HEK293T (cell line): ENCODE data around the gene ITPK1.
A peak's percentile ranks its signal among the peaks of the same experiment; 100 is the strongest.

Experiments
- CTCF ChIA-PET: fragments of 350-600 bp; formaldehyde crosslinking; extraction: SDS; loops from one replicate; lab custom pipeline; 2021; ENCODE audit warnings: antibody characterized with exemption, inconsistent platforms; lab: Yijun Ruan, JAX
- POLR2A ChIA-PET: fragments of 350-600 bp; formaldehyde crosslinking; extraction: SDS; loops from one replicate; lab custom pipeline; 2020; ENCODE audit warnings: antibody characterized with exemption, inconsistent platforms; lab: Yijun Ruan, JAX
- DNase-seq: peaks from one replicate; pipeline ENCODE4 v3.0.0; 2012; ENCODE audit warnings: mixed read lengths; ENCODE audit errors: extremely low spot score
- ARNT ChIP-seq: fragments of 450-650 bp; IDR thresholded peaks from 2 replicates; pipeline ENCODE4 v1.6.1; 2017; ENCODE audit warnings: mild to moderate bottlenecking
- BHLHE40 ChIP-seq: fragments of 450-650 bp; IDR thresholded peaks from 2 replicates; pipeline ENCODE4 v1.6.1; 2016; ENCODE audit warnings: mild to moderate bottlenecking, moderate library complexity, borderline replicate concordance
- CTBP1 ChIP-seq: fragments of 450-650 bp; IDR thresholded peaks from 2 replicates; pipeline ENCODE4 v1.6.1; 2016; ENCODE audit warnings: borderline replicate concordance
- ELF4 ChIP-seq: fragments of 450-650 bp; IDR thresholded peaks from 2 replicates; pipeline ENCODE4 v1.6.1; 2017; ENCODE audit warnings: antibody characterized with exemption
- FOXA1 ChIP-seq: fragments of 450-650 bp; IDR thresholded peaks from 2 replicates; pipeline ENCODE4 v1.6.1; 2016; ENCODE audit warnings: mild to moderate bottlenecking
- FOXK2 ChIP-seq: fragments of 450-650 bp; IDR thresholded peaks from 2 replicates; pipeline ENCODE4 v1.6.1; 2016; ENCODE audit warnings: mild to moderate bottlenecking
- FOXM1 ChIP-seq: fragments of 450-650 bp; IDR thresholded peaks from 2 replicates; pipeline ENCODE4 v1.6.1; 2017; ENCODE audit warnings: mild to moderate bottlenecking, borderline replicate concordance
- HDGF ChIP-seq: fragments of 450-650 bp; IDR thresholded peaks from 2 replicates; pipeline ENCODE4 v1.6.1; 2017; ENCODE audit warnings: antibody characterized with exemption, borderline replicate concordance
- L3MBTL2 ChIP-seq: fragments of 450-650 bp; conservative IDR thresholded peaks from 2 replicates; pipeline ENCODE4 v1.6.1; 2016; ENCODE audit warnings: mild to moderate bottlenecking
- LEF1 ChIP-seq: fragments of 450-650 bp; IDR thresholded peaks from 2 replicates; pipeline ENCODE4 v1.6.1; 2017; ENCODE audit warnings: mild to moderate bottlenecking, borderline replicate concordance
- NFRKB ChIP-seq: fragments of 450-650 bp; IDR thresholded peaks from 2 replicates; pipeline ENCODE4 v1.6.1; 2016; ENCODE audit warnings: mild to moderate bottlenecking, moderate library complexity
- SP1 ChIP-seq: fragments of 450-650 bp; IDR thresholded peaks from 2 replicates; pipeline ENCODE4 v1.6.1; 2017
- SUZ12 ChIP-seq: fragments of 450-650 bp; IDR thresholded peaks from 2 replicates; pipeline ENCODE4 v1.6.1; 2016; ENCODE audit warnings: mild to moderate bottlenecking
- TARDBP ChIP-seq: fragments of 450-650 bp; IDR thresholded peaks from 2 replicates; pipeline ENCODE4 v1.6.1; 2016
- ZNF384 ChIP-seq: fragments of 450-650 bp; IDR thresholded peaks from 2 replicates; pipeline ENCODE4 v1.6.1; 2016
- TF ChIP-seq, protein P1 (sequence below): fragments of 450-650 bp; IDR thresholded peaks from 2 replicates; pipeline ENCODE4 v1.6.1; 2016

ITPK1 gene

DNA sequence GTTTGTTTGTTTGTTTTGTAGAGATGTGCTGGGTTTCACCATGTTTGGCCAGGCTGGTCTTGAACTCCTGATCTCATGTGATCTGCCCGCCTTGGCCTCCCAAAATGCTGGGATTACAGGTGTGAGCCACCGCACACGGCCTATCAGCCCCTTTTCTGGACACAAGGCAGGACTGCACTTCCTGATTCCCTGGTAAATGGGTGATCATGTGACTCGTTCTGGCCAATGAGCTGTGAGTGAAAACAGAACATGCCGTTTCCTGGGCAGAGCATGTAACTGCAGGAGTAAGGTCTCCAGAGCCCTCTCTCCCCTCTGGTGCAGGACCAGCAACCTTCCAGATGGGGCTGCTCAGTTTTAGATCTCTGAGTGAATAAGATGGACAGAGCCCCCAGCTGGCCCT, 92.7 kb downstream of the ITPK1 start:
- POLR2A ChIA-PET: no interaction called here
- peak; percentile 49 for DNase-seq
- TF ChIP-seq LEF1 (no peak), ELF4 (peak; percentile 48)
- CTCF ChIA-PET: no interaction called here

DNA sequence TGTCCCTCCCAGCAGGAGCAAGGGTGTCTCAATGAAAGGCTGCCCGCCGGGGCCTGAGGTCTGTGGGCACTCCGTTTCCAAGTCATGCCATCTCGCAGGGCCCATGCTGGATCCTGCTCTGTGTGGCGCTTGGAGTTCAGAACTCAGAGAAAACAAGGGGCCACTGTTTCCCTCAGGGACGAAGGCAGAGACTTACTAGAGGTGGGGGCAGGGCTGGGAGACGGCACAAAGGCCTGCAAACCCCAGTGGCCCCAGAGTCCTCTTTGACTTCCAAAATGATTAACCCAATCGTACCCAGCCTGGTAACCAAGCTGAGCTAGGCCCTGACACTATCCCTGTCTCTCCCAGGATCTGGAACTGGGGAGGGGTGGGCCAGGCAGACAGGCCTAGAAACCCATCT, 95.8 kb downstream of the ITPK1 start:
- TF ChIP-seq LEF1 (no peak), SP1 (no peak), FOXK2 (no peak), CTBP1 (no peak)
- ChIA-PET POLR2A (no interaction called here), CTCF (no interaction called here)
- DNase-seq: no peak

DNA sequence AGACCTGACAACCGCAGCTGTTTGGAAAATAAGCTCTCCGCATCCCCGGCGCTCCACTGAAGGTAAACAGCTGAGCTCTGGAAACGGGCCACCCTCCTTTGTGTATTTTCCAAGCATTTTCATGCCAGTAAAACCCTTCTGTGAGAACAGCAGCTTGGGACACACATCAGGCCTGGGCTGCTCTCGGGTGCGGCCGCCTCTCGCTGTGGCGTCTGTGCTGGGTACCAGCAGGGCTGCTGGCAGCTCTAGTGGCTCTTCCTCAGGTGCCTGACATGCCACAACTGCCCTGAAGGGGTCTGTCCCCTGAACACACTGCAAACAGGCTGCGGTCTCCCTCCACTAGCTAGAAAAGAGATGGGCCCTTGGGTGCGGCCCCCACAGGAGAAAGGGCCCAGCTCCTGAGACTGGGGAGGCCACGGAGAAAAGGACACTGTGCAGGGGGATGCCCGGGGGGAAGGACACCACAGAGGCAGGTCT, 96.3 kb downstream of the ITPK1 start:
- ChIA-PET CTCF (no interaction called here), POLR2A (no interaction called here)
- TF ChIP-seq FOXM1: no peak
- TF ChIP-seq LEF1: no peak
- no peak for TF ChIP-seq BHLHE40
- TF ChIP-seq CTBP1: no peak
- TF ChIP-seq ZNF384: no peak
- TF ChIP-seq, protein P1, sequence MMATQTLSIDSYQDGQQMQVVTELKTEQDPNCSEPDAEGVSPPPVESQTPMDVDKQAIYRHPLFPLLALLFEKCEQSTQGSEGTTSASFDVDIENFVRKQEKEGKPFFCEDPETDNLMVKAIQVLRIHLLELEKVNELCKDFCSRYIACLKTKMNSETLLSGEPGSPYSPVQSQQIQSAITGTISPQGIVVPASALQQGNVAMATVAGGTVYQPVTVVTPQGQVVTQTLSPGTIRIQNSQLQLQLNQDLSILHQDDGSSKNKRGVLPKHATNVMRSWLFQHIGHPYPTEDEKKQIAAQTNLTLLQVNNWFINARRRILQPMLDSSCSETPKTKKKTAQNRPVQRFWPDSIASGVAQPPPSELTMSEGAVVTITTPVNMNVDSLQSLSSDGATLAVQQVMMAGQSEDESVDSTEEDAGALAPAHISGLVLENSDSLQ: no peak
- no peak for TF ChIP-seq FOXK2
- no peak for TF ChIP-seq SP1
- no peak for TF ChIP-seq SUZ12
- DNase-seq: no peak

DNA sequence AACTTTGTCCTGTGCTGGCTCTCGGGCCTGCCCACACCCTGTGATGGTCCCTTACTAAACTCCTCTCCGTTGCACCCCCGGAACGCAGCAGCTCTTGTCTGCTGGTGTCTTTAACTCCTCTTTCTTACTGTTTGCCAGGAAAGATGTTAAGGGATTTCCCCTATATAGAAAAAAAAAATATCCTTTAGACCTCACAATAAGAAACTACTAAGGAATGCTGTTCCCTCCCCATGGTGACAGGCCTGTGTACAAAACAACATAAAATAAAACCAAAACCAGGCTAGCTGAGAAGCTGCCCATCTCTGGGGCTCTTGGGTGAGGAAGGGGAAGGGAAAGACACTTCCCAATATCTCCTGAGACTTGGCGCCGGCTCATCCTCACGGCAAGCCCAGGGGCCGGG, 97.4 kb downstream of the ITPK1 start:
- no peak for DNase-seq
- CTCF ChIA-PET: no interaction called here
- POLR2A ChIA-PET: no interaction called here
- TF ChIP-seq FOXM1 (no peak), FOXA1 (no peak), CTBP1 (no peak), BHLHE40 (no peak), SUZ12 (no peak), FOXK2 (no peak), LEF1 (no peak)
- TF ChIP-seq, protein P1: no peak

DNA sequence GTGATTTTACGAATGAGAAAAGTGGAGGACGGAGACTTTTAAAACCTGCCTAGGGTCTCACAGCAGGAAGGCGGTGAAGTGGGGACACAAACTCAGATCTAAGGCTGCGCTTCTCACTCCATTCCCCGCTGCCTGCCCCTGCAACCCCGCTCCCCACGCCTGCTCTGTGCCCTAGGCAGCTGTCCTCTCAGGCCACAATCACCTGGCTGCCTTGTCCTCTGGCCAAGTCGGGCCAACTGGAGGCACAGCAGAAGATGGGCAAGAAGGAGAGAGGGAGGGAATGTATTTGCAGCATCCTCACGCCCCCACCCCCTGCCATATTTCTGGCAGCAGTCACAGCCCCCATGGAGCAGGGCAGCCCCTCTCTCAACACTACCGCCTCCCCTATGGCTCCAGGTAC, 97.8 kb downstream of the ITPK1 start:
- CTCF ChIA-PET: no interaction called here
- no peak for TF ChIP-seq ARNT
- no peak for TF ChIP-seq ZNF384
- TF ChIP-seq LEF1: no peak
- TF ChIP-seq, protein P1: no peak
- TF ChIP-seq CTBP1: no peak
- no peak for TF ChIP-seq NFRKB
- TF ChIP-seq HDGF: no peak
- TF ChIP-seq BHLHE40: no peak
- no peak for TF ChIP-seq FOXA1
- TF ChIP-seq TARDBP: no peak
- no peak for TF ChIP-seq L3MBTL2
- no peak for TF ChIP-seq FOXK2
- TF ChIP-seq FOXM1: no peak
- no peak for TF ChIP-seq SP1
- TF ChIP-seq ELF4: no peak
- POLR2A ChIA-PET: no interaction called here
- no peak for DNase-seq

DNA sequence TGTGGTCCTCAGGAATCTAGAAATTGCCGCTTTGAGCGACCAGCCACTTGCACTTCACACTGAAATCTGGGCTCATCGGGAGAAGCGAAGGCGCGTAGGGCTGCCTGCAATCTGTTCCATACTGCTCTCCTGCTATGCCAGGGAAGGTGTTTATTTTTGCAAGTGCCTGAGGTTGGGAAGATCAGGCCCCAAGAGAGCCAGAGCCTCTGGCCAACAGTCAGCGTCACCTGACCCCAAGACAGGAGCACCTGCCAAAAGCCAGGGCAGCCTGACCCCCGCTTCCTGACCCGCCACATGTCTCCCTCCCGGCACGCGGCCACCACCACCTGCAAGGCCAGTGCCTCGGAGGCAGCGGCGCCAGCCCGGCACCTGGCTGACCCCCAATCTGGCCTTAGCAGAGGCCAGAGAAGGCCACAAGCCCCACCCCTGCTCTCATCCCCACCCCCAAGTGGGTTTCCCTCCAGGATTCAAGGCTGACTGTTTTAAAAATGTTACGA, 98.4 kb downstream of the ITPK1 start:
- POLR2A ChIA-PET: no interaction called here

DNA sequence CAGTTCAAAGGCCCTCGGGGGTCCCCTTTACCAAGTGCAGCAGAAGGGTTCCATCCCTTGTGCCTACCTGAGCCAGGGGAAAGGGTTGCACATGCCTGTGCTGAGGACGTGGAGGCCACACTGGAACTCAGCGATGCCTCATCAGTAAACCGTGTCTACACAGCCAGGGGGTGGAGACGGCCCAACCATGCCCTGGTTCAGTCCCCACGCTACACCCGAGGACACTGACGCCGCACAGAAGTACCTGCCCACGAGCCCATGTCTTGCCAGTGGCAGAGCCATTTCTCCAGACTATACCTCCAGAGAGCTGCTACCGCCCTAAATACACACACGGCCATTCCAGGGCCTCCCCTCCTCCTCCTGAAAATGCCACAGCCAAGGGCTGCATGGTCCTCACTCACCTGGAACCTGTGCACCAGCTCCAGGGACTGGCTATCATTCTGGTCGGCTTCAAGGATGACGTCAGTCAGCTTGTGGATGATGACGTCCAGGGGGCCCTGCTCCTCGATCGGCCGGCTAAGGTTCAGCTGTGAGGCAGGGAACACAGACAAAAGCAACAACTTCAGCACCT, 99.4 kb downstream of the ITPK1 start:
- ChIA-PET CTCF (no interaction called here), POLR2A (no interaction called here)
- no peak for DNase-seq
- TF ChIP-seq LEF1 (no peak), BHLHE40 (no peak), SUZ12 (no peak), FOXM1 (no peak), TARDBP (no peak), HDGF (no peak), SP1 (no peak), ELF4 (no peak)

More for the DNA sequence above, 98.4 kb downstream of the ITPK1 start:
- DNase-seq: no peak
- no peak for TF ChIP-seq ELF4
- CTCF ChIA-PET: no interaction called here

DNA sequence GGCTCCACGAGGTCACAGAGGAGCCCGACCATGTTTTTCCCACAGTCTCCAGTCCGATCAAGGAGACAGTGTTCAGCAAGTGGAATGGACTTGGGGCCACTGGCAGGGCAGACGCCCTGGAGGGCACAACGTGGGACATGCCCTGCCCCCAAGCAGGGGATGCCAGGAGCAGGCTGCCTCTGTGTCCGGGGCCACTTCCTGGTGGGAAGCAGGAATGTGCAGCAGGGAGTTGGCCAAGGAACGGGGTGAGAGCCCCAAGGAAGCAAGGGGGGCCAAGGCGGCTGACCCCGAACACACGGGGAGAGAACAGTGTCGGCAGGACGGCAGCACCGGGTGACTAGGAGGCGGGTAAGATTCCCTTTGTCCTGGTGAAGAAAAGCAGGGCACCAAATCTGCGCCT, 100.2 kb downstream of the ITPK1 start:
- CTCF ChIA-PET: no interaction called here
- TF ChIP-seq L3MBTL2: no peak
- TF ChIP-seq SUZ12: no peak
- TF ChIP-seq ELF4: no peak
- TF ChIP-seq HDGF: no peak
- no peak for DNase-seq
- POLR2A ChIA-PET: no interaction called here
